ENCODE data around the gene IMPG2. TPM values are rescaled to one million over a fixed set of nuclear protein-coding genes. Genes with fewer than 3 reads are reported as not detected.

The IMPG2 gene
- total RNA-seq, 1 donor from 2014 or later: 0.17 TPM

DNA sequence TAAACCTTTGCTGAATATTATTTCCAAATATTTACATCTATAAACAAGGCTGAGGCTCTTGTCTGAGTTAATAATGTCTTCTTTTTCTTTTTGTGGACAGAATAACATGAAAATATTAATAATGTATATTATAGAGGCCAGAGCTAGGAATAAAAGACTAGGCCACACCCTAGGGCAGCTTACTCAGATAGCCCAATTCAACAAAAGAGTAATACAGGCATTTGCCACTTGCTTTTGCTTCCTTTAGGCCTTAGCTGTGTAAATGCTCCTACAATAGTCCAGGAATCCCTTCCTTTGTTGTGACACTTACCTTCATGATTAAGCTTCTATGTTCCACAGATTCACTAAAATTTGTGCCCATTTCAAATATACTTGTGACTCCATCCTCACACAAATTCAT is 16.5 kb downstream of the IMPG2 start:
- DNase-seq (ENCODE audit: low read depth): no peak

GRCh38 chr3:101303089-101303731 is 17.2 kb downstream of the IMPG2 start:
- H3K4me3 ChIP-seq (ENCODE audit: low read depth, low read length): no peak overlapping the region
- TF ChIP-seq CTCF (IDR thresholded peaks at IDR 0.05; ENCODE audit: insufficient read depth, low read length, poor library complexity, severe bottlenecking): no peak
- no peaks in the 10 kb centered on the region for H3K36me3 ChIP-seq (ENCODE audit: control insufficient read depth, insufficient read depth, low read length)
- H3K27me3 ChIP-seq (ENCODE audit: control insufficient read depth, insufficient read depth, low read length): no peaks in the 10 kb centered on the region
- DNase-seq (ENCODE audit: low read depth): no peak

More for the DNA sequence above, 16.5 kb downstream of the IMPG2 start:
- TF ChIP-seq CTCF (IDR thresholded peaks at IDR 0.05; ENCODE audit: insufficient read depth, low read length, poor library complexity, severe bottlenecking): no peak
- Histone ChIP-seq H3K36me3 (ENCODE audit: control insufficient read depth, insufficient read depth, low read length) (no peaks in the 10 kb centered on the region), H3K4me3 (ENCODE audit: low read depth, low read length) (no peak overlapping the region), H3K27me3 (ENCODE audit: control insufficient read depth, insufficient read depth, low read length) (no peaks in the 10 kb centered on the region)

DNA sequence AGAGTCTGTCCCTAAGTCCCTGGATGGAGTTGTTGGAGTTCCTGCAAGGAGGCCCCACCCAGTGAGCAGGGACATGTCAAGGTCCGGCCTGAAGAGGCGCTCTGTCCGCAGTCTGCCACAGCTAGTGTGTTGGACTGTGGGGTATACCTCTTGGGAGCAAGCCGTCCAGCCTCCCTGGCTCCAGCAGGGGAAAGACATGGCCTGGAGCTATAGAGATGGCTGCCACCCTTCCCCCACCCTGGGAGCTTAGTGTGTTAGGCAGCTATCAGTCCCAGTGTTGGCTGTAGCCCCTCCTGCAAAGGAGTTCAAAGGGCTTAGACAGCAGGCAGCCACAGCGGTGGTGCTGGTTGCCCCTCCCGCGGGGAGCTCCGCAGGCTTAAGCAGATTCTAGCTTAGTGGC is 20.3 kb downstream of the IMPG2 start:
- no peaks in the 10 kb centered on the region for H3K36me3 ChIP-seq (ENCODE audit: control insufficient read depth, insufficient read depth, low read length)
- H3K4me3 ChIP-seq (ENCODE audit: low read depth, low read length): no peak overlapping the region
- no peak for DNase-seq (ENCODE audit: low read depth)
- H3K27me3 ChIP-seq (ENCODE audit: control insufficient read depth, insufficient read depth, low read length): no peaks in the 10 kb centered on the region
- TF ChIP-seq CTCF (IDR thresholded peaks at IDR 0.05; ENCODE audit: insufficient read depth, low read length, poor library complexity, severe bottlenecking): no peak

- no peak for TF ChIP-seq CTCF (IDR thresholded peaks at IDR 0.05; ENCODE audit: insufficient read depth, low read length, poor library complexity, severe bottlenecking)
- Histone ChIP-seq H3K4me3 (ENCODE audit: low read depth, low read length) (no peak overlapping the region), H3K27me3 (ENCODE audit: control insufficient read depth, insufficient read depth, low read length) (no peaks in the 10 kb centered on the region), H3K36me3 (ENCODE audit: control insufficient read depth, insufficient read depth, low read length) (no peaks in the 10 kb centered on the region)
- no peak for DNase-seq (ENCODE audit: low read depth)
Observed at GRCh38 chr3:101292027-101292426, 28.3 kb downstream of the IMPG2 start.

DNA sequence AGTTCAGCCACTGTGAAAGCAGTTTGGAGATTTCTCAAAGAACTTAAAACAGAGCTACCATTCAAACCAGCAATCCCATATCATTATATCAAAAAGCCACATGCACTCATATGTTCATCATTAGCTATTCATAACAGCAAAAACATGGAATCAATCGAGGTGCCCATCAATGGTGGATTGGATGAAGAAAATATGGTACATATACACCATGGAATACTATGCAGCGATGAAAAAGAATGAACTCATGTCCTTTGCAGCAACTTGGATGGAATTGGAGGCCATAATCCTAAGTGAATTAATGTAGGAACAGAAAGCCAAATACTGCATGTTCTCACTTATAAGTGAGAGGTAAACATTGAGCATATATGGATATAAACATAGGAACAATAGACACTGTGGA is 32.1 kb downstream of the IMPG2 start:
- no peaks in the 10 kb centered on the region for H3K36me3 ChIP-seq (ENCODE audit: control insufficient read depth, insufficient read depth, low read length)
- TF ChIP-seq CTCF (IDR thresholded peaks at IDR 0.05; ENCODE audit: insufficient read depth, low read length, poor library complexity, severe bottlenecking): no peak

DNA sequence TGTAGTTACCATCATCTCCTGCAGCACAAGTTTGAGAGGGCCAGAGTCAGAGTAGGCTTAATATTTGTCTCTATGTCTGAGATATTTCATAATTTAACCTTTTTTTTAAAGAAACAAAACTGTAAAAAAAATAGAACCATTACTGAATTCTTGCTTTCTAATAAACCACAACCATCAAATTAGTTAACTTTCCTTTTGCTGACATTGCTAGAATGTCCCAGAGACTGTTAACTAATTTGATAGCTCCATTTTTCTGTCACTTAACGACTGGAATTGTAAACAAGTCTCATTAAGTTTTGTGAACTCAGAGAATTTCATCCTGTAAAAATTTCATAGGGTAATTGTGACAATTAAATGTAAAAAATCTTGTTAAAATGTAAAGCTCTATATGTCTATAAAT is 35.6 kb downstream of the IMPG2 start:
- no peak for DNase-seq (ENCODE audit: low read depth)
- no peak for TF ChIP-seq CTCF (IDR thresholded peaks at IDR 0.05; ENCODE audit: insufficient read depth, low read length, poor library complexity, severe bottlenecking)
- Histone ChIP-seq H3K36me3 (ENCODE audit: control insufficient read depth, insufficient read depth, low read length) (no peaks in the 10 kb centered on the region), H3K27me3 (ENCODE audit: control insufficient read depth, insufficient read depth, low read length) (no peaks in the 10 kb centered on the region), H3K4me3 (ENCODE audit: low read depth, low read length) (no peak overlapping the region)

More for the DNA sequence above, 32.1 kb downstream of the IMPG2 start:
- DNase-seq (ENCODE audit: low read depth): no peak
- Histone ChIP-seq H3K27me3 (ENCODE audit: control insufficient read depth, insufficient read depth, low read length) (no peaks in the 10 kb centered on the region), H3K4me3 (ENCODE audit: low read depth, low read length) (no peak overlapping the region)

All from kidney epithelial cell (primary cell).